B cell (primary cell): ENCODE results near the gene SDK1. TPM values are rescaled to one million over a fixed set of nuclear protein-coding genes. Genes with fewer than 3 reads are reported as not detected.

ENCODE experiments used
- ATAC-seq: fragments of 200-7000 bp; cut with Tn5 transposase; one replicate; pipeline ENCODE4 v1.10.0; 2021; ENCODE audit warnings: low read depth, mild to moderate bottlenecking, moderate number of reproducible peaks, moderate library complexity
- CTCF ChIA-PET: fragments of 350-600 bp; sonication (Branson Sonifier 250); formaldehyde crosslinking; loops from one replicate; lab custom pipeline; 2021; ENCODE audit warnings: antibody characterized with exemption, inconsistent platforms; lab: Charles Lee
- POLR2A ChIA-PET: fragments of 350-600 bp; sonication (Branson Sonifier 250); formaldehyde crosslinking; loops from one replicate; lab custom pipeline; 2021; ENCODE audit warnings: antibody characterized with exemption; lab: Charles Lee
- DNase-seq: peaks from one replicate; pipeline ENCODE4 v3.0.0; 2013
- H2AFZ ChIP-seq: 2 replicates; pipeline ENCODE4 v1.6.1; 2012; ENCODE audit warnings: mild to moderate bottlenecking, low read depth, low read length; ENCODE audit not compliant: insufficient read depth, poor library complexity, severe bottlenecking
- H3K27ac ChIP-seq, 2 donors: 1 replicate in 1 of 2; 2 replicates in 1 of 2; pipeline ENCODE4 v1.5.1; 2012 to 2013; ENCODE audit warnings: low read length in 2 of 2, mild to moderate bottlenecking in 2 of 2, moderate library complexity in 1 of 2
- H3K27me3 ChIP-seq, 4 experiments: fragments of 200-600 bp in 1 of 4; sonication (generic) in 1 of 4; replicated peaks in 1 of 4; 1 replicate in 2 of 4; 2 replicates in 2 of 4; pipeline versions ENCODE4 v1.6.1 to v1.7.0; 2013 to 2016; ENCODE audit warnings: low read length in 3 of 4, mild to moderate bottlenecking in 2 of 4, mixed read lengths in 1 of 4, moderate library complexity in 1 of 4; ENCODE audit not compliant: insufficient read depth in 4 of 4, control insufficient read depth in 3 of 4; ENCODE audit errors: control extremely low read depth in 1 of 4
- H3K36me3 ChIP-seq, 2 experiments: replicated peaks in 1 of 2; 1 replicate in 1 of 2; 2 replicates in 1 of 2; pipeline versions ENCODE4 v1.6.1 to v1.7.1; 2013; ENCODE audit warnings: low read length in 1 of 2; ENCODE audit not compliant: insufficient read depth in 2 of 2, control insufficient read depth in 1 of 2; ENCODE audit errors: control extremely low read depth in 1 of 2, extremely low read depth in 1 of 2
- H3K4me1 ChIP-seq, 2 donors: fragments of 200-600 bp in 1 of 2; sonication (generic) in 1 of 2; 1 replicate in 1 of 2; 2 replicates in 1 of 2; pipeline versions ENCODE4 v1.5.1 to v1.6.1; 2013 to 2017; ENCODE audit warnings: low read length in 2 of 2; ENCODE audit not compliant: control insufficient read depth in 2 of 2, insufficient read depth in 2 of 2
- H3K4me2 ChIP-seq: replicated peaks from 2 replicates; pipeline ENCODE3; 2012; ENCODE audit warnings: mild to moderate bottlenecking, low read depth, low read length; ENCODE audit not compliant: poor library complexity, severe bottlenecking
- H3K4me3 ChIP-seq, 5 experiments: fragments of 200-600 bp in 1 of 5; sonication (generic) in 1 of 5; 1 replicate in 3 of 5; 2 replicates in 2 of 5; pipeline versions ENCODE4 v1.5.1 to v1.7.0; 2011 to 2016; ENCODE audit warnings: low read length in 4 of 5, mild to moderate bottlenecking in 4 of 5, low read depth in 2 of 5, control low read depth in 1 of 5, moderate library complexity in 1 of 5; ENCODE audit not compliant: insufficient read depth in 1 of 5; ENCODE audit errors: control extremely low read depth in 1 of 5, extremely low read depth in 1 of 5
- H3K79me2 ChIP-seq: fragments of 200-600 bp; sonication (generic); one replicate; pipeline ENCODE4 v1.6.0; 2016; ENCODE audit warnings: low read length; ENCODE audit not compliant: control insufficient read depth, insufficient read depth
- H3K9ac ChIP-seq: fragments of 200-600 bp; sonication (generic); 2 replicates; pipeline ENCODE4 v1.6.1; 2017; ENCODE audit warnings: mild to moderate bottlenecking, low read length, moderate library complexity
- H3K9me3 ChIP-seq, 3 donors: one replicate each; pipeline versions ENCODE4 v1.6.1 to v1.7.1; 2013; ENCODE audit warnings: low read length in 2 of 3; ENCODE audit not compliant: control insufficient read depth in 2 of 3, insufficient read depth in 1 of 3; ENCODE audit errors: control extremely low read depth in 1 of 3
- H4K20me1 ChIP-seq: 2 replicates; pipeline ENCODE4 v1.6.0; 2012; ENCODE audit warnings: mild to moderate bottlenecking, low read length; ENCODE audit not compliant: insufficient read depth, control insufficient read depth, poor library complexity, severe bottlenecking
- H3K27ac Mint-ChIP-seq: one replicate; pipeline ENCODE4 v1.8.0; 2021; ENCODE audit warnings: mixed read lengths
- H3K27me3 Mint-ChIP-seq: one replicate; pipeline ENCODE4 v1.8.0; 2021; ENCODE audit warnings: mixed read lengths
- H3K4me1 Mint-ChIP-seq: one replicate; pipeline ENCODE4 v1.8.0; 2021; ENCODE audit warnings: mixed read lengths
- H3K4me3 Mint-ChIP-seq: one replicate; pipeline ENCODE4 v1.8.0; 2021; ENCODE audit warnings: mixed read lengths
- H3K9me3 Mint-ChIP-seq: one replicate; pipeline ENCODE4 v1.8.0; 2022; ENCODE audit warnings: mixed read lengths; ENCODE audit not compliant: insufficient read depth
- EZH2 ChIP-seq: IDR thresholded peaks from 2 replicates; pipeline ENCODE4 v1.6.1; 2012; ENCODE audit warnings: borderline replicate concordance, low read depth, mild to moderate bottlenecking, moderate library complexity, low read length; ENCODE audit not compliant: insufficient read depth, poor library complexity, severe bottlenecking
- WGBS: methylation state at CpG from one replicate; pipeline ENCODE4 v1.1.5; 2013; ENCODE audit warnings: missing lambda C conversion rate; ENCODE audit not compliant: insufficient coverage; 5-methylcytosine and 5-hydroxymethylcytosine counted together
- intact Hi-C: fragments of 100-400 bp; cut with micrococcal nuclease; formaldehyde crosslinking; loops from one replicate; pipeline ENCODE4 v1.10.0; 2022
- polyA plus RNA-seq: library from polyadenylated mRNA; depleted of rRNA; stranded (reverse); fragments of >200 nt; gene quantifications from 2 replicates; pipeline ENCODE4 v1.2.3, GENCODE V29; 2012
- total RNA-seq, 2 donors: library from RNA; stranded (reverse); fragments of 120-200 nt in 1 of 2; gene quantifications; 1 replicate in 1 of 2; 2 replicates in 1 of 2; pipeline versions ENCODE4 v1.2.3 to v1.2.4, GENCODE V29; 2013 to 2022
- TF ChIP-seq, protein P1 (sequence below): fragments of 200-600 bp; IDR thresholded peaks from one replicate; pipeline ENCODE4 v1.8.0; 2022; ENCODE audit warnings: antibody characterized with exemption, mild to moderate bottlenecking

The SDK1 gene
- total and polyA plus RNA-seq, 2 donors (not counting 1 experiment from before 2014, with no cell fraction given): 0.73 to 2.0 TPM

DNA sequence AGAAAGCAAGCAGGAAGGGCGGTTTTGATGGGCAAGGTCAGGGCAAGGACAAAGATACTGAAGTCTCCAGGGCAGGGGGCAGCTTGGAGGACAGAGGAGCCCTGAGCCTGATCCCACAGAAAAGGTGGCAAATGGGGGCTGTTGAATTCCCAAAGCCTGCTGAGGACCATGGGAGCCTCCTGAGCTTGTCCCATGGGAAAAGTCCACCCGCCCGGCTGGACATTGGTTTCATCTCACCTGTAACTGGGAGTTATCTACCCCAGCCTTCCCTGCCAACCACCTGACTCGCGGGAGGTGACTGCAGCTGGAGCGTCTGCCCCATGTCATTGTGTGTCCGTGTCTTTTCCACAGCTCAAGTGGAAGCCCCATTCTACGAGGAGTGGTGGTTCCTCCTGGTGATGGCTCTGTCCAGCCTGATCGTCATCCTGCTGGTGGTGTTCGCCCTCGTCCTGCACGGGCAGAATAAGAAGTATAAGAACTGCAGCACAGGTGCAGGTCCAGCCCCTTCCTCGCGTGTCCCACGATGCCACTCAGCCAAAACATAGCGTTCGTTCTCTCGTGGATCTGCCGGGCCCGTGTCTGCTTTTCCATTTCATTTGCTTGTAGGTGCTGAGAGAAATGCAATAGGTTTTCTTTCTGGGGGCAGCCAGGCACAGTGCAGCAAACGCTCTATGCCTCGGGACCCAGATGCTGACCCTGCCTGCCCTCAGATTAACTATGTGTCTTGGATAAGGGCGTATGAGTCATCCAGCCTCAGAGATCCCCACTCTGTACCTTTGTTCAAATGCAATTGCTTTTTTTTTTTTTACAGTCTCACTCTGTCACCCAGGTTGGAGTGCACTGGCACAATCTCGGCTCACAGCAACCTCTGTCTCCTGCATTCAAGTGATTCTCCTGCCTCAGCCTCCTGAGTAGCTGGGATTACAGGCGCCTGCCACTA is 936.5 kb downstream of the SDK1 start:
- ATAC-seq: no peak
- Mint-ChIP-seq H3K4me1 (no peaks in the 10 kb centered on the region), H3K4me3 (no peak overlapping the region), H3K27me3 (no peaks in the 10 kb centered on the region), H3K9me3 (no peaks in the 10 kb centered on the region), H3K27ac (no peak overlapping the region)
- Histone ChIP-seq H2AFZ (no peak overlapping the region), H3K4me3 (no peak overlapping the region), H3K27me3 (no peaks in the 10 kb centered on the region), H3K9ac (no peak overlapping the region), H3K36me3 (no peaks in the 10 kb centered on the region), H3K4me1 (no peaks in the 10 kb centered on the region), H3K79me2 (no peaks in the 10 kb centered on the region), H3K27ac (no peak overlapping the region), H3K9me3 (peaks cover 0 to 23% (median 0%) of the 10 kb centered on the region in 3 donors), H3K4me2 (no peak overlapping the region), H4K20me1 (no peaks in the 10 kb centered on the region)
- no peak for DNase-seq
- intact Hi-C loops: no loop called here
- no peak for TF ChIP-seq EZH2
- TF ChIP-seq, protein P1, sequence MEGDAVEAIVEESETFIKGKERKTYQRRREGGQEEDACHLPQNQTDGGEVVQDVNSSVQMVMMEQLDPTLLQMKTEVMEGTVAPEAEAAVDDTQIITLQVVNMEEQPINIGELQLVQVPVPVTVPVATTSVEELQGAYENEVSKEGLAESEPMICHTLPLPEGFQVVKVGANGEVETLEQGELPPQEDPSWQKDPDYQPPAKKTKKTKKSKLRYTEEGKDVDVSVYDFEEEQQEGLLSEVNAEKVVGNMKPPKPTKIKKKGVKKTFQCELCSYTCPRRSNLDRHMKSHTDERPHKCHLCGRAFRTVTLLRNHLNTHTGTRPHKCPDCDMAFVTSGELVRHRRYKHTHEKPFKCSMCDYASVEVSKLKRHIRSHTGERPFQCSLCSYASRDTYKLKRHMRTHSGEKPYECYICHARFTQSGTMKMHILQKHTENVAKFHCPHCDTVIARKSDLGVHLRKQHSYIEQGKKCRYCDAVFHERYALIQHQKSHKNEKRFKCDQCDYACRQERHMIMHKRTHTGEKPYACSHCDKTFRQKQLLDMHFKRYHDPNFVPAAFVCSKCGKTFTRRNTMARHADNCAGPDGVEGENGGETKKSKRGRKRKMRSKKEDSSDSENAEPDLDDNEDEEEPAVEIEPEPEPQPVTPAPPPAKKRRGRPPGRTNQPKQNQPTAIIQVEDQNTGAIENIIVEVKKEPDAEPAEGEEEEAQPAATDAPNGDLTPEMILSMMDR: no peak
- ChIA-PET POLR2A (no interaction called here), CTCF (no interaction called here)
- WGBS: 94% methylated on average over 23 of the region's 25 CpGs

DNA sequence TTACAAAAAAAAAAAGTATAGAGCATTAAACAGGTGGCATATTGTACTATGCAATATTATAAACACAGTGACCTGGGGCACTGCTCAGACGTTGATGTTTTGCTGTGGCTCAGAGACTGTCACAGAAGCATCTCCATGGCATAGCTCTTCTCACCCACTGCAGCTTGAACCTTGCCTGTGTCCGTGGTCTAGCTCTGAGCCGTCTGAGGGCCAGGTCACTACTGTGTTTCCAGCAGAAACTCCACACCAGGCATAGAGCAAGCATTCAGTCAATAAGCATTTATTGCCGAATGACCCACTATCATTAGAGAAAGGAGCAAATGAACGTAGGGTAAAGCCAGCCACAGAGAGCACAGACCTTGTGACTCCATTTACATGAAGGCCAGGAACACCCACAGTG is 937.8 kb downstream of the SDK1 start:
- Histone ChIP-seq H3K79me2 (no peaks in the 10 kb centered on the region), H3K27me3 (no peaks in the 10 kb centered on the region), H3K36me3 (no peaks in the 10 kb centered on the region), H3K4me3 (no peak overlapping the region), H4K20me1 (no peaks in the 10 kb centered on the region), H3K9ac (no peak overlapping the region), H2AFZ (no peak overlapping the region), H3K4me2 (no peak overlapping the region), H3K4me1 (no peaks in the 10 kb centered on the region), H3K9me3 (peaks cover 0 to 20% (median 0%) of the 10 kb centered on the region in 3 donors), H3K27ac (no peak overlapping the region)
- Mint-ChIP-seq H3K4me3 (no peak overlapping the region), H3K27me3 (no peaks in the 10 kb centered on the region), H3K4me1 (no peaks in the 10 kb centered on the region), H3K9me3 (peaks cover 3% of the 10 kb centered on the region), H3K27ac (no peak overlapping the region)
- POLR2A ChIA-PET: no interaction called here
- 93% methylated on average over 5 of the region's 5 CpGs for WGBS
- CTCF ChIA-PET: no interaction called here
- no peak for TF ChIP-seq EZH2
- TF ChIP-seq, protein P1: no peak
- intact Hi-C loops: no loop called here
- ATAC-seq (no peak), DNase-seq (no peak)
